NCI-H1417 treated with DMSO at 0.1 percent for 48 hours (cell line): ENCODE results near the gene ZNF23.

Source experiments
- DNase-seq: peaks from one replicate; lab custom pipeline; 2025; lab: John Stamatoyannopoulos, UW

The ZNF23 gene

DNA sequence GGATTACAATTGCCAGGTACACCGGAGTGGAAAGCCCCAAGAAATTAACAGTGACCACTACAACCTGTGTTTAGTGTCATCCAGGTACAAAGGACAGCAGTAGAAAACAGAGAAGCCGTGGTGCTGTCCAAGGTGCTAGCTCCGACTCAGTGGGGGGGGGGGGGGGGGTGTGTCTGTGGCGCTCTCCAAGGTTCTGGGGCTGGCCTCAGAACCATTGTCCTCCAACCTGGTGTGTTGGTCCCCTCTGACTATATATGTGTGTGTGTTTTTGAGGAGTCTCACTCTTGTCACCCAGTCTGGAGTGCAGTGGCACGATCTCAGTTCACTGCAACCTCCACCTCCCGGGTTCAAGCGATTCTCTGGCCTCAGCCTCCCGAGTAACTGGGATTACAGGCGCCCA is 5.8 kb upstream of the ZNF23 start:
- no peak for DNase-seq

DNA sequence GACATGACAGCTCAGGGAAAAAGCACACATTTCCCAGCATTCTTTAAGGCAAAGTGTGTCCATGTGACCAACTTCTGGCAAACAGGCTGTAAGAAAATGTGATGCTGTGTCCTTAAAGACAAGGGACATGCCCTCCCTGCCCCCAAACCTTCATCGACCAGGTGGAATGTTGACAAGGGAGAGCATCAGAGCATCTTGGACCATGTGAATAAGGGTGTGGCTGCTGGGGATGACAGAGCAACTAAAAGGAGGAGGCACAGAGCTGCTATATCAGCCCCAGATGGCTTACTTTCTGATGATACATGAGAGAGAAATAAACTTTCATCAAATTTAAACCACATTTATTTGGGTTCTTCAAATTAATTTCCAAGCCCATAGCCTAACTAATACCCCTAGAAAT is 2.2 kb upstream of the ZNF23 start:
- no peak for DNase-seq

DNA sequence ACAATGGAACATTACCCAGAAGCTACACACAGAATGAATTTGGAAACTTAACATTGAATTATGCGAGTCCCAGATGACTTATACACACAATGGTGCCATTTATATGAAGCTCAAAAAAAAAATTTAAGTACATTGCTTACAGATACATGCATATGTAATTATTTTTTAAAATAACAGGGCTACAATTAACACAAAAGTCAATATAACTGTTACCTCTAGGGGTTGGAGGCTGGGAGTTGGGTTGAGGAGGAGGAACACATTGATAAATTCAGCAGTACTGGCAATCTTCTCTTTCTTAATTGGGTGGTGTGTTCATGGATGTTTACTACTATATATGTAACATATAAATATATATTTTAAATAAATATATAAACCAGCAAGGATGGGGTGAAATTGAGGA is 1.1 kb downstream of the ZNF23 start:
- DNase-seq, result no peak

DNA sequence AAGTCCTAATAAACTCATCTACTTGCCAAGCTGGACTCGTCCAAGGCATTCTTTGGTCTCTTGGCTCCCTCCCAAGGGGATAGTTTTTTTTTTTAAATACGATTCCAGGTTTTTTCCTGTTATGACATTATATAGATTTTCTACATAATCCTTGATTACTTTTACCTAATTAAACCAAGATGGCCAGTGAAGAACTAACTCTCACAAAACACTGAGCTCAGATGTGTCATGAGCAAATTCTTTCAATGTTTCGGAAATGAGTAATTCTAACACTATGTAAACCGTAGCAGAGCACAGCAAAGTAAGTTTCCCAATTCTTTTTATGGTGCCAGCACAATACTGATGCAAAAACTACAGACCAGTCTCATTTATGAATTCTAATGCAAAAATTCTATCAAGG is 1.8 kb downstream of the ZNF23 start:
- DNase-seq, result no peak

DNA sequence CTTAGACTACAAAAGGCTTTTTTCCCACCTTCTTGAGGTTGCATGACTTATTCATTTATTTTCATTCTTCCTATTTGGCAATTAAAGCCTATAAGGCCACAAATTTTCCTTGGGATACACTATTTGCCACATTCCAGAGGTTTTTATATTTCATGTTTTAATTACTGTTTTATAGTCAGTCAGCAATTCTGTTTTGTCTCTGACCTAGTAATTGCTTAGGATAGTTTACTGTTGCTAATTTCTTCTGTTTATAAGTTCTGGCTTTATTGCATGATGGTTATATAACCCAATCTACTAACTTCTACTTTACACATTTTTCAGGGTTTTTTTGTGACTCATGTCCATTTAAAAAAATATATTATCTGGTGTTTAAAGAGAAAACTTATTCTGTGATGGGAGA is 2.5 kb downstream of the ZNF23 start:
- DNase-seq, result no peak

DNA sequence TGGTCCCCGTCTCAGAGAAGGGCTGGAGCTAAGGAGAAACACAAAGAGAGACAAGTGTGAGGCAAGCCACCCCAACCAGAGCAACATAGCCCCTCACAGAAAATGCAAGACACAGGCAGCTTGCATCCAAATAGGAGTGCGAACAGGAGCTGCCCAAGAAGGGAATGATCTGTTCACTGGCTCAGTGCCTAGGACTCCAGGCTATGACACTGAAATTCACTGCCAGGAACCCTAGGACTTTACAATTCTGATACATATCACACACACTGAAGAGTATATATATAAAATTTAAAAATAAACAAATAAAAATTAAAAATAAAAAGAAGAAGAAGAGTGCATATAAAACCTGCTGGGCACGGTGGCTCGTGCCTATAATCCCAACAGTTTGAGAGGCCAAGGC is 5.2 kb downstream of the ZNF23 start:
- no peak for DNase-seq

DNA sequence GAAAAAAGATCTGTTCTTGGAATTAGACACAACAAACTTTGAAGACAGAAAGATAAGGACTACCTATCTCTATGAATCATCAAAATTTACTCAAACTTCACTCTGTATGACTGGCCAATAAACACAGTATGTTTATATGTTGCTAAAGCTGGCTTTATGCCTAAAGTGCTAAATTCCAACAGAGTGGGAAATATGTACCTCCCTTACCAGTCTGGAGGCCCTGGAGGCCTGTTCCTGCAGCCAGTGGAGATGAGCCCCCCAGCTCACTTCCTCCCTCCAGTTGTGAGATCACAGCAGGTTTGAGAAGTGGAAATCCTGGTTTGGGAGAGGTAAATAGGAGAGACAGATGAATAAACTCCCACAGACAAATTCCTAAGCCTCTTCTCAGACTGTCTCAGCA is 9.0 kb downstream of the ZNF23 start:
- DNase-seq, result no peak

DNA sequence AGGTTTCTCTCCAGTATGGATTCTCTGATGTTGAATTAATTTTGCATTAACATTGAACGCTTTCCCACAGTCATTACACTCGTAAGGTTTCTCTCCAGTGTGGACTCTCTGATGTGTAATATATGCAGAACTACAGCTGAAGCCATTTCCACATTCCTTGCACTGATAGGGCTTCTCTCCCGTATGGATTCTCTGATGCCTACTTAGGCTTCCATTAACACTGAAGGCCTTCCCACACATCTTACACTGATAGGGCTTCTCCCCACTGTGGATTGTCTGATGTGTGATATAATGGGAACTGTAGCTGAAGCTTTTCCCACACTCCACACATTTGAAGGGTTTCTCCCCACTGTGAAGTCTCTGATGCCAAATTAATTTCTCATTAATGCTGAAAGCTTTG is 13.0 kb downstream of the ZNF23 start:
- DNase-seq, result no peak

DNA sequence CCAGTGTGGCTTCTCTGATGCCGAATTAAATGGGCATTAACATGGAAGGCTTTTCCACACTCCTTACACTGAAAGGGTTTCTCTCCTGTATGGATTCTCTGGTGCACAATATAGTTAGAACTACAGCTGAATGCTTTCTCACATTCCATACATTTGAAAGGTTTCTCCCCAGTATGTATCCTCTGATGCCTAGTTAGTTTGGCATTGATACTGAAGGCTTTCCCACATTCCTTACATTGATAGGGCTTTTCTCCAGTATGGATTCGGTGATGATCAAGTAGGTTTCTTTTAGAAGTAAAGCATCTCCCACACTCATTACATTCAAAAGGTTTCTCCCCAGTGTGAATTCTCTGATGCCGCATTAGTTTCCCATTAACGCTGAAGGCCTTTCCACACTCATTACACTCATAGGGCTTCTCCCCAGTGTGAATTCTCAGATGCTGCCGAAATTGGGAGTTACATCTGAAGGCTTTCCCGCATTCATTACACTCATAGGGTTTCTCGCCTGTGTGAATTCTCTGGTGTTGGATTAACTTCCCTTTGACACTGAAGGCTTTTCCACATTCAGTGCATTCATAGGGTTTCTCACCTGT is 13.7 kb downstream of the ZNF23 start:
- no peak for DNase-seq

DNA sequence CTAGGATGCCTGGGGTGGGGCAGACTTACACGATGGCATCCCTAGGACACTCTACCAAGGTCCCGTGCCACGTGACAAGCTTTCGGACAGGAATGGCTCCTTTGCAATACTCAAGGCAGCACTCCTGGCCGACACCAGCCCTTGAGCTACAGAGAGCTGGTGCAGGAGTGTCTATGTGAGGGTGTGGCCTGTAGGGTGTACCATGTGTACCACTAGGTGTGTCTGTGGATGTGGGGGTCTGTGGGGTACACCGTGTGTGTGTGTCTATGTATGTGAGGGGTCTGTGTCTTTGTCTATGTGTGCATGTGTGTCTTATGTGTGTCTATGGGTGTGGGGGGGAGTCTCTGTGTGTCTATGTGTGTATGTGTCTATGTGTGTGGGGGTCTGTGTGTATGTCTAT is 18.3 kb downstream of the ZNF23 start:
- DNase-seq, result no peak

DNA sequence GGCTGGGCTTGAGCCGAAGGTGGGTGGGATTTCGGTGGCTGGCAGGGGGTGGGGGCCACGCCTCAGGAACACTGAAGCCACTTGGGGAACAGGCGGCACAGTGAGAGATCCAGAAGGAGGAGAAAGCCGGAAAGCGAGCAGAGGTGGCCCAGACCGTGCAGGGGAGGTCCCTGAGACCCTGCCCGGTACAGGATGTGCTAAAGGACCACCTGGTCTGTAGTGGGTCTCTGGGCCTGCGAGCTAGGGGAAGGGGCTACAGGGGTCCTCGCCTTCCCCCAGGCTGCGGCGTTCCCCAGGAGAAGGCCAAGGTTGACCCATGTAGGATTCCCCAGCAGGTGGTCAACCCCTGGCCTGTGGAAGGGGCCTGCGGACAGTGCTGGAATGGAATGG is 20.0 kb downstream of the ZNF23 start, which contains the start of gene TLE7:
Gene TLE7 (minus strand): TSS at position 4 of the 390 bp plus-strand sequence. CDS start 8,730 bp downstream, outside the sequence.
- DNase-seq, result no peak

DNA sequence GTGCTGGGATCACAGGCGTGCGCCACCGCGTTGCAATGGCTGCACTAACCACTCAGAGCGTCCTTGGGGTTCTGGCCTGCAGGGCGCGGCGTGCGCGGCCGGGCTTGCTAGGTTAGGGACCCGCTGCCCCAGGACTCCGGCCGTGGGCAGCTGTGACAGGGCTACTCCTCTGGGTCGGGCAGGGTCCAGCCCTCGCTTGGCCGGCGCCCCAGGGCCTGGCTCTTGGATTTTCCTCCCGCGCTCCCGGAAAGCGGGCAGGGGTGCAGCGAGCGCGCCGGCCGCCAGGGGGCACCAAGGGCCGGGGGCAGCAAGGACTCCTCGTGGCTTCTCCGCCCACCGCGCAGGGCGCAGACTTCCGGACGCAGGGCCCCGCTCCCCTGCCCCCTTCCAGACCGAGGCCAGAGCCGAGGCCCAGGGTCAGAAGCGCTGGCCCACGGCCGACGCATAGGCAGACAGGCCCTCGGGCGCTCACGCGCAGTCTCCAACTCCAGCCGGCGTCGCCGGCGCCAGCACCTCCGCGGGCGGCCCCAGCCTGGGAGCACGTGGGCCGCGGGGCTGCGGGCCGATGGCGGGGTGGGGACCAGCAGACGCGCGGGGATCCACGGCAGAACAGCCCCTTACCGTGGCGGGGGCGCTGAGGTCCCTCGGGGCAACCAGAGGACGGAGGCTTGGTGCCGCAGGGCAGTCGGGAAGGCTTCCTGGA is 20.5 kb downstream of the ZNF23 start:
- DNase-seq, result no peak

DNA sequence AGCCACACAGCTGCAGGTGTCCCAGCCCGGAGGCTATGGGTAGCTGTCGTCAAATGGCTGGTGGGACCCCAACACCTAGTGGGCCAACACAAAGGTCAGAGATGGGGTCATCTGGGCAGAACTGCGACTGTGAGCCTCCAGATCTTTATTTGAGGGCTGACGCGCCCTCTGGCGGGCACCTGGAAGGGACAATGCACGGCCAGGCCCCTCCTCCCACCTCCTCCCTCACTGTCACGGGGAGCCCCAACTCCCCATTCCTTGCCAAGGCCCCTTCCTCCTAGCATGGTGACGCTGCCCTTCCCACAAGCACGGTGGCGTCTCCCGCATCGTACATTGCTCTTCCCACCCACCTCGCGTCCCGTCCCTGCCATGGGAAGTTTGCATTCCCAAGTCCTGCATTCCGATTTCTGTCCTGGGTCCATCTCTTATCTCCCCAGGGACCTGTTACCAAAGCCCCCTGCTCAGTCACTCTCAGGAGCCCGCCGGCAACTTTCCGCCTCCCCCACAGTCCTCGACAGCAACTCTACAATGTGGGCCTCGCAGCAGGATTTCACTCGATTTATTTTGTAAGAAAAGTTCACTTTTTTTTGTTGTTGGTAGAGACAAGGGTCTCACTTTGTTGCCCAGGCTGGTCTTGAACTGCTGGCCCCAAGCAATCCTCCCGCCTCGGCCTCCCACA is 21.2 kb downstream of the ZNF23 start:
- no peak for DNase-seq

DNA sequence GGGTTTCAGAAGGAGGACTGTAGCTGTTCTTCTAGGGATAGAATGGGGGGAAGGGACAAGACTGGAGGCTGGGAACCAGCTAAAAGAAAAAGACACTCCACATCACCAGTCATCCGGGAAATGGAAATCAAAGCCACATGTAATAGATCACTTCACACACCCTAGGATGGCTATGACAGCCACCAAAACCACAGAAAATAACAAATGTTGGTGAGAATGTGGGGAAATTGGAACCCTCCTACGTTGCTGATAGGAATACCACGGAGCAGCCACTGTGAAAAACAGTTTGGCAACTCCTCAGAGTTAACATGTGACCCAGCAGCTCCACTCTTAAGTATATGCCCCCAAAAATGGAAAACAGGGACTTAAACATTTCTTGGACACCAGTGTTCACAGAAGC is 22.5 kb downstream of the ZNF23 start:
- DNase-seq, result no peak

DNA sequence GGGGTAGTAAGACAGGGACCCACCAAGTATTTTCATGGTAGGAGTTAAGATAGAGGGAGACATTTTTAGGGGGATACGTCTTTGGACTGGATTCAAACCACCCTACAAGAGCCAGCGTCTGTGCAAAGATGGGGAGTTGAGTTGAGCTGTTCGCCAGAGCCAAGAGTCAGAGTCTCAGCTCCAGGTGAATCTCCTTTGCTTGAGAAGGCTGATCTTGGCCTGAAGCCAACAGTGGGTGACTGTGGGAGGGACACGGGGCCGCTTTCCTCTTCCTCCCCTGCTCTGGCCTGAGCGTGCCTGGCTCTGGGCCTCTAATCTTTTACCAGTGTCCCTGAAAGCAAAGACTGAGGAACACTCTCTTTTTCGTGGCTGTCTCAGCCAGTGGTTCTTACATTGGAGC is 25.6 kb downstream of the ZNF23 start:
- no peak for DNase-seq

DNA sequence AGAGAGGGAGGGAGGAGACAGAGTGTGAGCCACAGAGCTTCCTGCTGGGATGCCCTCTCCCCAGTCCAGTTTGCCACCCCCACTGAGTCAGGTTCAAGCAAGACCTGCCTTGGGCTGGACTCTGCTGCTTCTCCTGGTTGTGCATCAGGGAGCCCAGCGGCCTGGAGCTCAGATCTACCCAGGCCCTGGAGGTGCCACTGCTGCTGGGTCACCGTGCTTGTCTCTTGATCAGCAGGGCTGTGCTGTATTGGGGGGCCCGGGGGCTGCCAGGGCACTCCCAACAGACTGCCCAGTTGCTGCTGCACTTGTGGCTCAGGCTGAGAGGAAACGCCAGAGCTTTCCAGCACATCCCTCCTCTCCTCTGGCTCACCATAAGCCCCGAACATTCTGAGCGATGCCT is 29.1 kb downstream of the ZNF23 start:
- DNase-seq, result no peak

DNA sequence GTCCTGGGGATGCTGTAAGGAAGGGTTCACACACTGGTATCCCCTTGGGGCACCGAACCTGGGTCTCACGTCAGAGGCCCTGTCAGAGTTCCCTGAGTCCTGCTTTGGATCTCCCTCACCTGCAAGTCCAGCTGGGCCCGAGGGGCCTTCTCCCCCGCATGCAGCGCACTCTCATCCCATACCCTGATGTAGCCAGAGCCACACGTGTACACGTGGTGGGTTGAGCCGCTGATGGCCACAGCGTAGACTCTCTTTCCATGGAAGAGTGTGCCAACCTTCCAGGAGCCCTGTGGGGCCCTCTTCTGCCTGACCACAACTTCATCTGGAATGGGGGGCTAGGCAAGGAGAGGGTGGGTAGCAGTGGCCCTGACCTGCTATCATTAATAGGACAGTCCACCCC is 30.1 kb downstream of the ZNF23 start:
- no peak for DNase-seq

DNA sequence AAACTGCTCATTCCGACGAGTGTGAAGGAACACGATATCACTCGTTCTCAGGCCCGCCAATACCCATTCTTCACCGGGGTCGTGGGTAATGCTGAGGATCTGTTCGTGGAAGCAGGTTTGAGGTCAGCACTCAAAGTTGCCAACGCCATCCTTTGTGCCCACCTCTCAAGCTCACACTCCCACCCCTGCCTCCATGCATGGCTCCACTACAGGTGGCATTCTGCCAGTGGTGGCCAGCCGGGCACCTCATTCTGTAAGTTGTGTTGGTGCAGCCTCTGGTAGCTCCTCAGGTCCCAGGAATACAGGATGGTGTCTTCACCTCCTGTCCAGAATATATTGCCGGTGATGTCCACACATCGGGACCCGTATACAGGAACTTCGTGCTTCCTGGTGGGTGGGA is 30.9 kb downstream of the ZNF23 start:
- DNase-seq, result no peak

DNA sequence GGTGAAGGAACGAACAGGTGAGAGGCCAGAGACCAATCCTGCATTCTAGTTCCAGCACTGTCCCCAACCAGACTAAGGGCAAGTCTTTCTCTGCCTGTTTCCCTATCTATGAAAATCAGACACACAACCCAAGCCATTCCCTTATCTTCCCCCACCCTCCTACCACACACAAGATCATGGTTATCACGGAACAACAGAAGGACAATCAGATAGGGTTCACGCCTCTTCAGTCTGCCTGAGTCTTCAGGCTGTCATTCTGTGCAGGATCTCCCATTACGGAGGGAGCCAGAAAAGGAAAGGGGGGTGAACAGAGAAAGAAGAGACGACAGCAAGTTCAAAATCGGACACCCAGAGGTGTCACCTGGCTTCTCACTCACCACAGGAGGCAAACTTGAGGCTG is 31.3 kb downstream of the ZNF23 start:
- DNase-seq, result no peak

DNA sequence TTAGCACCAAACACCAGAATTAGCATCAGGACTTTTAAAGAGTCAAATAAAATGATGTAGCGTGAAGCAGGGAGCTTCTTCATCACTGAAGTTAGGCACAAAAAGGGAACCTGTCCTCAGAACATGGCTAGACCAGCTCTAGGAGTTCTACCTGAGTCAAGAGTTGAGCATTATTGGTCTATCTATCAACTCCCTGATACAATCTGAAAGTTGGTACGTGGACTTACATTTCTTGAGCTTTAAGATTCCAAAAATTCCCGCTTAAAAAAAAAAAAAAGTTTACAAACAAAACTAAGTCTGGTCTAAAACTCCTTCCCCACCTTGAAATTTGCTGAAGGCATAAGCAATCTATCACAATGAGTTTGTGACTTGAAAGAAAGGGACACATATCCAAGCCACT is 32.5 kb downstream of the ZNF23 start:
- no peak for DNase-seq

DNA sequence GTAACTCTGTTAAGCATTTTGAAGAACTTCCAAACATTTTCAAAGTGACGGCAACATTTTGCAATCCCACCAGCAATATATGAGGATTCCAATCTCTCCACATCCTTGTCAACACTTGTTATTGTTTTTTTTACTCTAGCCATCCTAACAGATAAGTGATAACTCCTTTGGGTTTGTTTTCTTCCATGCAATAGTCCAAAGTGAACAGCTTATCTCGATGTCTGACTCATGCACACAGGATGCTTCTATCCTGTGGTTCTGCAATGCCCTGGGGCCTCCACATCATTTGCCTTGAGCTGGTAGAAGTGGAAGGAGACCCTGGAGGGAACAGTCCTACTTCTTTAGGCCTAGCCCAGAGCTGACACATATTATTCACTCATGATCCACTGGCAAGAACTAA is 33.2 kb downstream of the ZNF23 start:
- no peak for DNase-seq

DNA sequence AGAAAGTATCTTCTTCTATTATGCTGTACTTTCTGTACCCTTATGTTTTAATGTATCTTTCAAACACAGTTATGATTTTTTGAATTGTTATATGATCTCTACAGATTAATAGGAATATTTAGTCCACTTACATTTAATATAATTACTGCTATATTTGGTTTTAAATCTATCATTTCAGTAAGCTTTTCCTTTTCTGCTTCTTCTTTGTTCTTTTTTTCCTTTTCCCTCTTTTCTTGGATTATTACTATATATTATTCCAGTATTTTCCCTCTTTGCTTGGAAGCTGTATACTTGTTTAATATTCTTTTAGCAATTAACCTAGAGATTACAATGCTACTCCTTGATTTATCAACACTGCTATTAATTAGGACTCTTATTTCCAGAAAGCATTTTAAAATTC is 33.7 kb downstream of the ZNF23 start:
- DNase-seq, result no peak

DNA sequence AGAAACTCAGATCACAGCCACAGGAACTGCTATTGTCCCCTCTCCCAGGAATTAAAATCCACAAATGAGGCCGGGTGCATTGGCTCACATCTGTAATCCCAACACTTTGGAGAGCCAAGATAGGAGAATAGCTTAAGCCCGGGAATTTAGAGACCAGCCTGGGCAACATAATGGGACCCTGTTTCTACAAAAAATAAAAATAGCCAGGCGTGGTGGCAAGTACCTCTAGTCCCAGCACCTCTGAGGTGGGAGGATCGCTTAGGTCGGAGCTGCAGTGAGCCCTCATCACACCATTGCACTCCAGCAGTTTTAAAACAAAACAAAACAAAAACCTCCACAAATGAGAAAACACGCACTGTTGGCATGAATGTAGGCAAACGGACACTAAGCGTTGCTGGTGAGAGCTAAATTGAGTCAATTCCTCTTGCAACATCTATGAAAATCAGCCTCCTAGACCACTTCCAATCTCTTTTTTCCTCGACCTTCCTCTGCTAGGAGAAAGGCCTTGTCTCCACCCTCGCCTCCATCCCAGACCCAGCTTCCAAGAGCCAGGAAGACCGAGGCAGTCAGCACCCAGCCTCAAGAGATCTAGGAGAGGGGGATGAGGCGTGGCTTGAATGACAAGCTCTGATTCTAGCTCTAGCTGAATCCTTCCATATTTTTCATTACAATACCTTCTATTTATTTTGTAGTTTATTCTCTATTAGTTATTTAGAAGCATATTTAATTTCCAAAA is 35.0 kb downstream of the ZNF23 start:
- DNase-seq, result no peak
